D341Med (cell line): Measurements from ENCODE around the gene ZSWIM5.
"Not testable (repeated sequence)": the region's sequence is repeated elsewhere in the genome, so short reads cannot be mapped to it uniquely, and the experiment has no call there.

Experiments used
- DNase-seq: peaks from one replicate; pipeline ENCODE4 v3.0.0; 2012; ENCODE audit warnings: low spot score

ZSWIM5 gene

DNA sequence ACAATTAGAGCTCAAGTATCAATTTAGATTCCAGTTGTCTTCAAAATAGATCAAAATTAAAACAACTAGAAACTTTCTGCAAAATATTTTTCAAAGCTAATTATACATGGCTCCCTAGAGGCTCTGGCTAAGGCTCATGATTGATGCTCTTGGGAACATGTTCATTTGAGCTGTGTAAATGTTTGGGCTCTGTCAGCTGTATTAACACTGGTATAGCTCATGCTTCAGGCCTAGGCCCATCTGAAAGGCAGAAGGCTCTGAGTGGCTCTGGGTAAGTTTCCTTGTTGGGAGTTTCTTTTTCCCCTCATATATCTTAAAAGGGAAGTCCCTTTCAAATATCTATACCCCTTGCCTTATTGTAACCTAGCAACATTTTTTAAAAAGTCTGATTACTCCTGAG lies 113.1 kb downstream of the ZSWIM5 start:
- DNase-seq, result no peak

DNA sequence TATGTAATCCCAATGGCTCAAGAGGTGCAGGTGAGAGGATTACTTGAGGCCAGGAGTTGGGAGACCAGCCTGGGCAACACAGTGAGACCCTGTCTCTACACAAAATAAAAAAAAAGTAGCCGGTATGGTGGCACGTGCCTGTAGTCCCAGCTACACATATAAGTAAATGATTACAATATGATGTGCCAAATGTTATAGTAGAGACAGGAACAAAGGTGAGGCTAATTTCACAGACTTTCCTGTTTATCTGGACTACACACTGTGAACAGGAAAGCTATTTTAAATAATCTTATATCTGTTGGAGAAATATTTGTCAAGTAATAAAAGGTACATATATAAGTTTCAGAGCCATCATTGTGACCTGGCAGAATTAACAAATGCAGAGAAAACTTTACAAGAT lies 116.7 kb downstream of the ZSWIM5 start:
- no peak for DNase-seq

DNA sequence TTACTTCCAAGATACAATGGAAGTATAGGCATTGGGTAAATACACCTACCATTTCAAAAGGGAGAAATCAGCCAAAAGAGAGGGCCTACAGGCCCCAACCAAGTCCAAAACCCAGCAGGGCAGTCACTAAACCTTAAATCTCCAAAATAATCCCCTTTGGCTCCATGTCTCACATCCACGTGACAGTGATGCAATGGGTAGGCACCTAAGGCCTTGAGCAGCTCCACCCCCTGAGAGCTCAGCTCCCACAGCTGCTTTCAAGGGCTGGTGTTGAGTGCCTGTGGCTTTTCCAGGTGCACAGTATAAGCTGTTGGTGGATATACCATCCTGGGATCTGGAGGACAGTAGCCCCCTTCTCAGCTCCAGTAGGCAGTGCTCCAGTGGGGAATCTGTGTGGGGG lies 121.8 kb downstream of the ZSWIM5 start:
- no peak for DNase-seq

DNA sequence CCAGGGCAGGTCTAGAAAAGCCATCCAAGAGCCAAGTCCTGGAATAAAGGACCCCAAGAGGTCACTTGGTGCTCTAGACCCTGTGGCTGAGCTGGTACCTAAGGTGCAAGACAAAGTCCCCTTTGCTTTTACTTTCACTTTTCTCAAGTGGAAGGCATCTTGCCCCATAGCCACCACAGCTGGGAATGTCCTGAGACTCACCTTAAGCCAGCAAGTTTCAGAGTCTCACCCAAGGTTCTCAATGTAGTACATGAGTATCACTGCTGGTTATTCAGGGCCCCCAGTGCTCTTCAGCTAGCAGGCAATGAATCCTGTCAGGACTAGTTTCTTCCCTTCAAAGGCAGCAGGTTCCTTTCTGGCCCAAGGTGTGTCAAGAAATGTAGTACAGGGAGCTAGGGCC lies 126.9 kb downstream of the ZSWIM5 start:
- DNase-seq, result no peak

DNA sequence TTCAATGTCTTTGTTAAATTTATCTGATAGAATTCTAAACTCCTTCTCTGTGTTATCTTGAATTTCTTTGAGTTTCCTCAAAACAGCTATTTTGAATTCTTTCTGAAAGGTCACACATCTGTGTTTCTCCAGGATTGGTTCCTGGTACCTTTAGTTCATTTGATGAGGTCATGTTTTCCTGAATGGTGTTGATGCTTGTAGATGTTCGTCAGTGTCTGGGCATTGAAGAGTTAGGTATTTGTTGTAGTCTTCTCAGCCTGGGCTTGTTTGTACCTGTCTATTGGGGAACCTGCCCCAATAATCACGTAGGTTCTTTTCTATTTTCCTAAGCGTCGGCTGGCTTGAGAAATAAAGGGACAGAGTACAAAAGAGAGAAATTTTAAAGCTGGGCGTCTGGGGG lies 129.4 kb downstream of the ZSWIM5 start:
- DNase-seq, result not testable (repeated sequence)

DNA sequence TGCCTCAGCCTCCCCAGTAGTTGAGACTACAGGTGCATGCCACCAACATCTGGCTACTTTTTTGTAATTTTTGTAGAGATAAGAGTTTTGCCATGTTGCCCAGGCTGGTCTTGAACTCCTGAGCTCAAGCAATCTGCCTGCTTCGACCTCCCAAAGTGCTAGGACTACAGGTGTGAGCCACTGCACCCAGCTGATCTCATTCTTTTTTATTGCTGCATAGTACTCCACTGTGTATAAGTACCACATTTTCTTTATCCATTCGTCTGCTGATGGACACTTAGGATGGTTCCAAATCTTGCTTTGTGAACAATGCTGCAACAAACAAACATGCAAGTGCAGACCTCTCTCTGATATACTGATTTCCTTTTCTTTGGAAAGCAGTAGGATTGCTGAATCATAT lies 134.8 kb downstream of the ZSWIM5 start:
- no peak for DNase-seq

DNA sequence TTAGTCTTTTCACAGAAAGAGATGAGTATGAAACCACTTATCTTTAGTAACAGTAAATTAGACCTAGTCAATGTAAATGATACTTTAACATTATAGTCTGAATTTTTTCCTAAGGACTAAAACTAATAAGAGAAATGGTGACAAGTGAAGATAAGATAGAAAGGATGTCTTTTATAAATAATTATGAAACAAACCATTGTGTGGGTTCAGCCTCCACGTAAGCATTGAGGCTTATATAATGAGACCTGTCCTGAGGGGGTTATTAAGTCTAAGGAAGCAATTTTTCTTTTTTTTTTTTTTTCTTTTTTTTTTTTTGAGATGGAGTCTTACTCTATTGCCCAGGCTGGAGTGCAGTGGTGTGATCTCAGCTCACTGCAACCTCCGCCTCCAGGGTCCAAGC lies 138.6 kb downstream of the ZSWIM5 start:
- no peak for DNase-seq

DNA sequence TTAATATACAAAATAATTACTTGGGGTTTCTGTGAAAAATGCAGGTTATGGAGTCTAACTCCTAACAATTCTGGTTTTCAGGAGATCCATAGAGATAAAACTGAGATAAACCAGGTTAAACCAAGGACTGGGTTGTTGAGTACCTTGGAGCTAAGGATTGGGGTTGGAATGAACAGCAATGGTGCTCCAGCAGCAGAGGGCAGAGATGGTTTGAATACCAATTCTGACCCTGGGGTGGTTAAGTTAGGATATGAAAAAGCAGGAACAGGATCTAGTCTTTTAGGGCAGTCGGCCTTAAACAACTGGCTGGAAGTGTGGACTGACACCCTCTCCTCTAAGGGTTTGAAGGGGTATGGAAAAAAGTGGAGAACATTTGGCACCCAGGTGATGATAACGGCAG lies 141.3 kb downstream of the ZSWIM5 start:
- DNase-seq, result no peak

DNA sequence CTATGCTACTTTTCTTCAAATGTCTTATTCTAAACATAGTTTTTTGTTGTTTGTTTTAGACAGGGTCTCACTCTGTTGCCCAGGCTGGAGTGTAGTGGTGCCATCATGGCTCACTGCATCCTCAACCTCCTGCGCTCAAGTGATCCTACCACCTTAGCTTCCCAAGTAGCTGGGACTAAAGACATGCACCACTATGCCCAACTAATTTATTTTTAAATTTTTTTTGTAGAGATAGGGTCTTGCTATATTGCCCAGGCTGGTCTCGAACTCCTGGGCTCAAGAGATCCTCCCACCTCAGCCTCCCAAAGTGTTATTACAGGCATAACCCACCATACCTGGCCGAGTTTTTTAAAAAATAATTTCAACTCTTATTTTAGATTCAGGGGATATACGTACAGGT lies 143.9 kb downstream of the ZSWIM5 start:
- DNase-seq, result not testable (repeated sequence)

DNA sequence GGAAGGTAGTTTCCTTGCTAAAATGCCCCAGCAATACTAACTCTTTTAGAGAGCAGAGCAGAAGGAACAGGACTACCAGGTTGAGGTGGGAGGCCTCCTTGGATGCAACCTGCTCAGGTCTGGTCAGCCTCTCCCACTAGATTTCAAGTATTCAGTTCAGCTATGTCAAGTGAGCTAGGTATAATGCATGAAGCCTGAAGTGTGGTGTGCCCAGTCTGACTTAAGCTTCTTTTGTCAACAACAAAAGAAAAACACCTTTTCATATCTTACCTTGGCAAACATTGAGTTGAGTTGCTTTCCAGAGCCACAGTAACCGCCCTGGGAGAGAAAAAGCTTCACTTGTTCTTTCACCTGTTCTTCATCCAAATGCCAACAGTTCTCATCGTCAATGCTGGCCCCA lies 146.6 kb downstream of the ZSWIM5 start:
- DNase-seq, result no peak

DNA sequence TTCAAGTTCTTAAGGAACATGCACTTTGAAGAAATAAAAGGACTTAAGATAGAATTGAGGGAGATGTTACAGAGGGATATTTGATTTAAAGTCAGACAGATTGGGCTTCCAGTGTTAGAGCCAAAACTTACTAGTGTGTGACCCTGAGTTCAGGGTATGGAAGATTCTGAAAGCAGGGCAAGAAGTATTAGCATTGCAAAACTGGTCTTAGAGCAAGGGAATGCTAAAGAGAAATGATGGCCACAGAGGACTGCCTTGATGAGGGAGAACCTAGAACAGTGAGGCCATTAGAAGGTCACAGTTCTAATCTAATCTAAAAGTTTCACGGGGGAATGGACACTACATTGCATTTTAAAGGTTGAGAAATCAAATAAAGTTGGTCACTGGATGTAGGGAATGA lies 148.9 kb downstream of the ZSWIM5 start:
- DNase-seq, result no peak

DNA sequence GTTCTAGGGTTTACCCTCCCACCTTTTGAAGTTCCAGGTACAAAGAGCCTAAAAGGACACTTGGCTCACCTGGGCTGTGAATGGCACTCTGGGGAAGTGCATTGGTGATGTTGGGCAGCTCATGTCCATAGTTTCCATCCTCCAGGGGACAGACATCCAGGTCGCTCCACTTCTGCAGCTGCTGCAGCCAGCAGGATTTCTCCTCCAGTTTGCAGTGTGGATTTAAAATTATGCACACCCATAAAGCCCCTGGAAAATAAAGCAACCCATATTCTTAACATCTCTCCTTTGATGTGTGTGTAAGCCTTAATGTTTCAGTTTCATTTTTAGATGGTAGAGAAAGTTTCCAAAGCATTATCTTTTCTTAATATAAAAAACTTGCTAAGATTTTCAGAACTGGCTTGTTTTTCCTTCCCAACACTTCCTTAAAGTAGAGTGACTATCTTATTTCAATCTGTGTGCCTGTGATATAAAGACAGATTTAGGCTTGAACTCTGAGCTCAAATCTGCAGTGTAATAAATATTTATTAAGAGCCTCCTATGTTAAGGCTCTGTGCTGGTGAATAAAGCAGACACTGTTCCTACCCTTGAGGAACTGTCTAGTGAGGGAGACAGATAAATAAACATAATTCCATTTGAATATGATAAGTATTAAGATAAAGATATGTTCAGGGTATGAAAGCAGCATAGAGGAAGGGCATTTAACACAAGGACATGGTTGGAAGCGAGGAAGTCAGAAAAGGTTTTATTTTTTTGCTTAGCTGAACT lies 155.2 kb downstream of the ZSWIM5 start:
- no peak for DNase-seq

DNA sequence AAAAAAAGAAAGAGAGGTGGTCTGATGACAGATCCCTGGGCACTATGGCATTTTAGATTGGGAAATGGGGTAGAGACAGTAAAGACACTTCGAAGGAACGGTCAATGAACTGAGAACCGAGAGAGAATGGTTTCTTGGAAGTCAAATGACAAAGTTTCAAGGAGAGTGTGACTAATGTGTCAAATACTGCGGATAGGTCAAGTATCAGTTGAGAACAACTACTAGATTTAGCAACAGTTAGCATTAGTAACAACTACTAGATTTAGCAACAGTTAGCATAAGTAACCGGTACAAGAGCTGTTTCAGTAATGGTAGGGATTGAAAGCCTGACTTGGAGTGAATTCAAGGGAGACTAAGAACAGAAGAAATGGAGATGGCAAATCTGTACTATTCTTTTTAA lies 159.4 kb downstream of the ZSWIM5 start:
- DNase-seq, result no peak

DNA sequence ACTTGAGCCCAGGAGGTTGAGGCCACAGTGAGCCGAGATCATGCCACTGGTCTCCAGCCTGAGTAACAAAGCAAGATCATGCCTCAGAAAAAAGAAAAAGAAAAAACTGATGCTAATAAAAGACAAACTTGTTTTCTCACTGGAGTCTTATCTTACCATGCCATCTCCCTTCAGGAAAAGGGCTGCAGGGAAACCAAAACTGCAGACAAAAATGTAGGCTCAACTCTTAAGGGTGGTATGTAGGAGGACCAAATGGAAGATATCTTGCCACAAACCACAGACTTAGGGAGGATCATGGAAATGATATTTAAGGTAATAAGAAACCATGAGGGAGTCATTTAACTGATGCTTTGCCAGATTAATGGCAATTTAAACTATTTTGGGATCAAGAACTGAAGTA lies 161.5 kb downstream of the ZSWIM5 start:
- no peak for DNase-seq

DNA sequence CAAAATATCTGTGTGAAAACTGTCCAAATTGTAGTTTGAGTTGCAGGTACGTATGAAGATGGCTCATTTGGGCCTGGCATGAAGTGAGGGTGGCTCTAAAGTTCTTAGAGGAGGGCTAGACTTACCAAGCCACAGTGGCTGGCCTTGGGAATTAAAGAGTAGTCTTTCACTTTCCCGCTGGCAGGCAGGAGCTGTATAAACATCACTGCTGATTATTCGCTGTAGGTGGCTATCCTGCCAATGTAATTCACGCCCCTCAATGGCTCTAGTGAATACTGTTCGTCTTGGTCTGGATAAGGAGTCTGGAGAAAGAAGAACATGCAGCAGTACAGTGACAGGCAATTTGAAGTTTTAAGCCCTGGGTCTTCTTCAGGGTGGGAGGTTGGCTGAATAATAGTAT lies 163.3 kb downstream of the ZSWIM5 start:
- DNase-seq, result no peak

DNA sequence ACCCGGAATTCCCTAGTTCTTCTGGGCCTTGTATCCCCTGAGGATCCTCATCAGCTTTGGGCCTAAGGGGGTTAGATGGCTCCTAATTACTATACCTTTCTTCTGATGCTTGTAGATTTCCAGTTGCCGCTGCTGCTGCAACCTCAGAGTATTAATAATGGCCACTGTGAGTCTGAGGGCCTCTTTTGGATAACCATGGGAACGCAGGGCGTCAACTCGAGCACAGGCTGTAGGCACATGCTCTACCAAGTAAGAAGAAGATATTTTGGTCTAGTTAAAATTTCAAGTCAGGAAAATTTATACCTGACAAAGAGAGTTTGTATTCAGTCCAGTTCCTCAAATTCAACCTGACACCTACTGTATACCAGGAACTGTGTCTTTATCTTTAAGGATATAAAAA lies 166.1 kb downstream of the ZSWIM5 start:
- no peak for DNase-seq

DNA sequence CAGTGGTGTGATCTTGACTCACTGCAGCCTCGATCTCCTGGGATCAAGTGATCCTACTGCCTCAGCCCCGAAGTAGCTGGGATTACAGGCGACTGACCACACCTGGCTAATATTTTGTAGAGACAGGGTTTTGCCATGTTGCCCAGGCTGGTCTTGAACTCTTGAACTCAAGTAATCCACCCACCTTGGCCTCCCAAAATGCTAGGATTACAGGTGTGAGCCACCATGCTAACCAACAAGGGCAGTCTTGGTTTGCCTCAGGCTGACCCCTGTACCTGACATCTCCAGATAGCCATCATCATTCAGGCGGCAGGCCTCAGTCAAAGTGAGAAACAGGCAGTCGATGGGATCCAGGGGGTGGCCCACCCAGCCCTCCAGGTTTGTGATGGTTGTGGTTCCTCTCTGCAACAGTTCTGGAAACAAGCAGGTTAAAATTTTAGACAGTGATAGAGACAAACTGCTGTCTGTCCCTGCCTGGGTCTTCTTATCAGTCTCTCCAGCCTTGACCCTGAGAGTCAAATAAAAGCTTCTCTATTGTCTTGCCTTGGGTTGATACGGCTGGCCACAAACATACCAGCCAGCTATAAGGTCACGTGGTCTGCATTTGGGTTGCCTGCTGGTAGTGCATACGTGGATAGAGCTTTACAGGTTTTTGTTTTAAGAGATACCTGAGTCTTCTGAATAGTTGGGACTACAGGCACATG lies 167.6 kb downstream of the ZSWIM5 start:
- no peak for DNase-seq

DNA sequence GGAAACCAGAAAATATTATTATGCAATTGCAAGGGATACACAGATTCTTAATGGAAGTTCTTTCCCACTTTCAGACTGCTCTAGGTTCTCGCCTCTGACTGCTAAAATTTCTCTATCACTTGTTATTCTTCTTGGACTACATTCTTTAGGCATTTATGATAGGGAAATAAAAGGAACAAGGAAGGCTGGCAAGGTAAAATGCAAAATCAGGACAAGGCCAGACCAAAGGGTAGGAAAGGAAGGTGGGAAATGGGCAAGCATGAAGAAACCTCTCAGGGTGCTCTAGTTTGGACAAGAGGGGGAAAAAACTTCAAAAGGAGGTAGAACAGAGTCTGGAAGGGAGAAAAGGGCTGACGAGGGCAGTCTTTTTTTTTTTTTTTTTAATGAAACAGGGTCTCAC lies 168.2 kb downstream of the ZSWIM5 start:
- DNase-seq, result no peak

DNA sequence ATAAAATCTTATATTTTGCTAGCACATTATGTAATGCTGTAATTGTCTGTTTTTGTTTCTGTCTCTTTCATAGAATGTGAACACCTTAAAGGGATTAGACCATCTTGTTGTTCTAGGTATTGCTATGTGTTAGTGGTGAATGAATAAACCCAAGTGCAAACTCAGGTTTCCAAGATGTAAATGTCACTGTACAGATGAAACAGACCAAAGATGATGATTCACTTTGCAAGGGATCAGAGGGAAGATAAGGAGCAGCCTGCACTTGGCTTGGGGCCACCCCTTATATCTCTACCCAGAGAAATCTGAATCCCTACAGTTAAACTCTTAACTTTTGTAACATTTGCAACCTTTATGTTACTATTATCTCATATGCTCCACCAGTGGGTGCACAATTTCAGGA lies 168.9 kb downstream of the ZSWIM5 start:
- DNase-seq, result no peak

DNA sequence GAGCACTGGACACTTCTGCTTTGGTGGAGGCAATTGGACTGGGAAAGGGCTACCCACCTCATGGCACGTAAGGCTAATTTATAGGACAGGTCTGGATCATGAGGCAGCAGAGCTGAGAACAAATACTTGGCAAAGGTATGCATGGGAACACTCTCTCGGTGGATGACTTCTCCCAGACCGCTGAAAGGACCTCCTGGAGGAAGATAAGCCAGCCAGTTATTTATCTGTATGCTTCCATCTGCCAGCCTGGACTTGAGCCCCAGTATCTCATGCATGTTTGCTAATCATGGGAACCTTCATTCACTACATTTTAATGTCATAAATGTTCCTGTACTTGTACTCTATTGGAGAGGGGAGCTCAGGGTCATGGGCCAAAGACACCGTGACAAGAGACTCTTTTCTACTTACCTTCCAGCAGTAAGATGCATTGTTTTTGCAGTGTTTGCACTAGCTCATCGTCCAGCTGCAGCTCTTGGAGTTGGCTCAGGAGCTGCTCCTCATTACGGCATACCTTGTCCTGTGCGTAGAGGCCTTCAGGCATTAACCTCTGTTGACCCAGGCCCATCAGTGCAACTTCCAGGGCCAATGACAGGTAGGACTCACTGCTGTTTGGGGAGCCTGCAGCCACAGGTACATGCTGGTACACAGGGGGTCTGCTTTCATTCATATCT lies 170.6 kb downstream of the ZSWIM5 start:
- DNase-seq, result no peak

DNA sequence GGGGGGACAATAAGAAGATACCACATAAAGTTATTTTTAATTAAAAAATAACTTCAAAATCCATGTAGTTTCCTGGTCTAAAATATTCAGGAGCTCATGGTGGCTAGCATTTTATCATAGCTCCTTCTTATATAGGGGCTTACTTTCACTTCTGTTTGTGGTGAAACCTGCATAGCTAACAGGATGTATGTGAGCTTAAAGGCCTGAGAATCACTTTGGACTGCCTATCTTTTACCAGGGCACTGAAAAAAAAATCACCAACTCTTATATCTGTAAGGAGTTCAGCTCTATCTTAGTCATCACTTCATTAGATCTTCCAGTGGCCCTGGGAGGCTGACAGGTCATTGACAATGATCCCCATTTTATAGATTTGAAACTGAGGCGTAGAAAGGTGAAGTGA lies 173.0 kb downstream of the ZSWIM5 start:
- no peak for DNase-seq

DNA sequence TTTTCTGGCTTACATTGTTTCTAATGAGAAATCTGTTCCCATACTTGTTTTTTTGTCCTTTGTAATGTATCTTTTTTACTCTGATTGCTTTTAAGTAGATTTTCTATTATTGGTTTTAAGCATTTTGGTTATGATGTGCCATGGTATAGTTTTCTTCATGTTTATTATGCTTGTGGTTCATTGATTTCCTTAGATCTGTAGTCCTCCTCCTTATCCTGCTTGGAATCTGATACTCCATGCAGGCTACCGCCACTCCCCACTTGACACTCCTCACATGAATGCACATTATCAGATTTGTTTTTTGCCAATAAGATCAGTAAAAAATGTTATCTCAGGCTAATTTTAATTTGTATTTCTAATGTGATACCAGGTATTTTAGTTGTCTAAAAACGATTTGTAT lies 173.6 kb downstream of the ZSWIM5 start:
- DNase-seq, result no peak

DNA sequence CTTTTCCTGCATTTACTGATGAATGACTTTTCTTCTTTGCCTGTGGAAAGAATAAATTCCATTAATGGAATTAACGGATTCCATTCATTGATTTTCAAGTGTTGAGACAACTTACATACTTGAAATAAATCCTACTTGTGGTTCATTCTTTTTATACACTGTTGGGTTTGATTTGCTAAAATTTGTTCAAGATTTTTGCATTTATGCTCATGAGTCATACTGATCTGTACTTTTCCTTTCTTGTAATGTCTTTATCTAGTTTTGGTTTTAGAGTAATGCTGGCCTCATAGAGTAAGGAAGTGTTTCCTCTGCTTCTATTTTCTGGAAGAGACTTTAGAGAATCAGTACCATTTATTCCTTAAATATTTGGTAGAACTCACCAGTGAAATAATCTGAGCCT lies 180.0 kb downstream of the ZSWIM5 start:
- no peak for DNase-seq
